OCI-LY1 (cell line): ENCODE data around the gene MYH14.

Experiments used
- H2AFZ ChIP-seq: fragments of 200-600 bp; sonication (generic), shearing (Covaris generic); 2 replicates; pipeline ENCODE4 v1.6.0; 2014; ENCODE audit warnings: antibody characterized with exemption, mild to moderate bottlenecking, low read length
- H3F3A ChIP-seq: fragments of 200-600 bp; sonication (generic), shearing (Covaris generic); 2 replicates; pipeline ENCODE4 v1.6.0; 2014; ENCODE audit warnings: mild to moderate bottlenecking, antibody characterized with exemption, low read length, moderate library complexity; ENCODE audit not compliant: insufficient read depth
- H3K27ac ChIP-seq: fragments of 200-600 bp; sonication (generic); 2 replicates; pipeline ENCODE4 v1.5.1; 2014; ENCODE audit warnings: low read length, mixed run types, mild to moderate bottlenecking, low read depth; ENCODE audit not compliant: poor library complexity, severe bottlenecking
- H3K27me3 ChIP-seq: fragments of 200-600 bp; sonication (generic); 2 replicates; pipeline ENCODE4 v1.6.0; 2014; ENCODE audit warnings: antibody characterized with exemption, mild to moderate bottlenecking, low read length, moderate library complexity; ENCODE audit not compliant: insufficient read depth
- H3K36me3 ChIP-seq: fragments of 200-600 bp; sonication (generic); 2 replicates; pipeline ENCODE4 v1.6.1; 2014; ENCODE audit warnings: mild to moderate bottlenecking, antibody characterized with exemption, low read length, moderate library complexity, mixed read lengths; ENCODE audit not compliant: insufficient read depth
- H3K4me1 ChIP-seq: fragments of 200-600 bp; sonication (generic); 2 replicates; pipeline ENCODE4 v1.5.1; 2014; ENCODE audit warnings: mild to moderate bottlenecking, low read length, moderate library complexity; ENCODE audit not compliant: insufficient read depth, severe bottlenecking
- H3K4me2 ChIP-seq: fragments of 200-600 bp; sonication (generic), shearing (Covaris generic); 2 replicates; pipeline ENCODE4 v1.6.1; 2014; ENCODE audit warnings: low read length
- H3K4me3 ChIP-seq: fragments of 200-600 bp; sonication (generic); 2 replicates; pipeline ENCODE4 v1.5.1; 2014; ENCODE audit warnings: low read length, low read depth, mild to moderate bottlenecking, mixed read lengths; ENCODE audit not compliant: poor library complexity, severe bottlenecking
- H3K79me2 ChIP-seq: fragments of 200-600 bp; shearing (Covaris generic); 2 replicates; pipeline ENCODE4 v1.6.1; 2016; ENCODE audit warnings: mixed run types, low read length, mixed read lengths; ENCODE audit not compliant: insufficient read depth
- H3K9ac ChIP-seq: fragments of 200-600 bp; sonication (generic), shearing (Covaris generic); 2 replicates; pipeline ENCODE4 v1.6.1; 2014; ENCODE audit warnings: mild to moderate bottlenecking, low read length, mixed read lengths
- H3K9me2 ChIP-seq: fragments of 200-600 bp; sonication (generic), shearing (Covaris generic); 2 replicates; pipeline ENCODE4 v1.6.1; 2014; ENCODE audit warnings: low read depth, mild to moderate bottlenecking, low read length, mixed read lengths
- H3K9me3 ChIP-seq: fragments of 200-600 bp; shearing (Covaris generic); 2 replicates; pipeline ENCODE4 v1.6.1; 2014; ENCODE audit warnings: low read length, mixed read lengths
- H4K20me1 ChIP-seq: fragments of 200-600 bp; sonication (generic), shearing (Covaris generic); 2 replicates; pipeline ENCODE4 v1.6.0; 2016; ENCODE audit warnings: mild to moderate bottlenecking, low read length; ENCODE audit not compliant: insufficient read depth
- CTCF ChIP-seq: fragments of 200-600 bp; sonication (generic), shearing (Covaris generic); IDR thresholded peaks from 2 replicates; pipeline ENCODE4 v1.5.1; 2017; ENCODE audit warnings: mild to moderate bottlenecking, antibody characterized with exemption, low read length, moderate library complexity, mixed read lengths
- EZH2 ChIP-seq: fragments of 200-600 bp; sonication (generic), shearing (Covaris generic); IDR thresholded peaks from 2 replicates; pipeline ENCODE4 v1.8.0; 2017; ENCODE audit warnings: borderline replicate concordance, mixed run types, mild to moderate bottlenecking, antibody characterized with exemption, low read length, moderate library complexity, mixed read lengths

MYH14 gene

GRCh38 chr19:50326101-50326664, 122.8 kb downstream of the MYH14 start:
- Histone ChIP-seq H3K9me2 (no peaks in the 10 kb centered on the region), H3K4me1 (peaks cover 42% of the 10 kb centered on the region), H3K27ac (no peak overlapping the region), H3K36me3 (0 out of 2 replicates have a peak, but pooled peaks cover 5% of the 10 kb centered on the region), H3K4me2 (peak overlapping the region; percentile 62), H3K9me3 (no peaks in the 10 kb centered on the region), H3K9ac (no peak overlapping the region), H3K27me3 (peaks cover 14% of the 10 kb centered on the region), H3K79me2 (no peaks in the 10 kb centered on the region), H3F3A (no peaks in the 10 kb centered on the region), H2AFZ (no peak overlapping the region), H3K4me3 (peak overlapping the region; percentile 35), H4K20me1 (0 out of 2 replicates have a peak, but pooled peaks cover 2% of the 10 kb centered on the region)
- TF ChIP-seq EZH2: no peak
- TF ChIP-seq CTCF: no peak

- H3K36me3 ChIP-seq: 0 out of 2 replicates have a peak, but pooled peaks cover 5% of the 10 kb centered on the region
- H3F3A ChIP-seq: peaks cover 4% of the 10 kb centered on the region; the same call in 1 of the 2 replicates
- H3K4me1 ChIP-seq: peaks cover 50% of the 10 kb centered on the region
- no peaks in the 10 kb centered on the region for H3K79me2 ChIP-seq
- H3K4me3 ChIP-seq: no peak overlapping the region
- no peaks in the 10 kb centered on the region for H3K9me2 ChIP-seq
- 0 out of 2 replicates have a peak, but pooled peaks cover 2% of the 10 kb centered on the region for H4K20me1 ChIP-seq
- no peak overlapping the region; the same call in 1 of the 2 replicates for H3K4me2 ChIP-seq
- no peak for TF ChIP-seq CTCF
- TF ChIP-seq EZH2: no peak
- H3K9ac ChIP-seq: no peak overlapping the region
- H2AFZ ChIP-seq: no peak overlapping the region
- H3K9me3 ChIP-seq: no peaks in the 10 kb centered on the region
- H3K27ac ChIP-seq: no peak overlapping the region
- H3K27me3 ChIP-seq: peaks cover 14% of the 10 kb centered on the region
These were observed 123.6 kb downstream of the MYH14 start for GRCh38 chr19:50327013-50327412.

- Histone ChIP-seq H3K79me2 (no peaks in the 10 kb centered on the region), H3K36me3 (0 out of 2 replicates have a peak, but pooled peaks cover 5% of the 10 kb centered on the region), H3K4me2 (peak overlapping the region; percentile 37; the same call in 1 of the 2 replicates), H3K9ac (no peak overlapping the region), H3F3A (peaks cover 4% of the 10 kb centered on the region; the same call in 1 of the 2 replicates), H3K27ac (no peak overlapping the region), H4K20me1 (0 out of 2 replicates have a peak, but pooled peaks cover 2% of the 10 kb centered on the region), H3K9me2 (no peaks in the 10 kb centered on the region), H3K27me3 (peaks cover 14% of the 10 kb centered on the region), H3K4me3 (no peak overlapping the region), H3K4me1 (peaks cover 57% of the 10 kb centered on the region), H3K9me3 (no peaks in the 10 kb centered on the region), H2AFZ (no peak overlapping the region)
- no peak for TF ChIP-seq EZH2
- no peak for TF ChIP-seq CTCF
These were observed 124.2 kb downstream of the MYH14 start for GRCh38 chr19:50327461-50328223.
